HG03558 (cell line): ENCODE data around the gene ATP8A2.
A peak's percentile ranks its signal among the peaks of the same experiment; 100 is the strongest.

ENCODE experiments used
- ATAC-seq: cut with Tn5 transposase; IDR thresholded peaks from one replicate; pipeline ENCODE4 v1.9.1; 2021; ENCODE audit warnings: moderate number of reproducible peaks; ENCODE audit not compliant: unreplicated experiment; ENCODE audit errors: extremely low read depth

The ATP8A2 gene

GRCh38 chr13:25899952-25900351, 528.2 kb downstream of the ATP8A2 start:
- ATAC-seq: no peak

DNA sequence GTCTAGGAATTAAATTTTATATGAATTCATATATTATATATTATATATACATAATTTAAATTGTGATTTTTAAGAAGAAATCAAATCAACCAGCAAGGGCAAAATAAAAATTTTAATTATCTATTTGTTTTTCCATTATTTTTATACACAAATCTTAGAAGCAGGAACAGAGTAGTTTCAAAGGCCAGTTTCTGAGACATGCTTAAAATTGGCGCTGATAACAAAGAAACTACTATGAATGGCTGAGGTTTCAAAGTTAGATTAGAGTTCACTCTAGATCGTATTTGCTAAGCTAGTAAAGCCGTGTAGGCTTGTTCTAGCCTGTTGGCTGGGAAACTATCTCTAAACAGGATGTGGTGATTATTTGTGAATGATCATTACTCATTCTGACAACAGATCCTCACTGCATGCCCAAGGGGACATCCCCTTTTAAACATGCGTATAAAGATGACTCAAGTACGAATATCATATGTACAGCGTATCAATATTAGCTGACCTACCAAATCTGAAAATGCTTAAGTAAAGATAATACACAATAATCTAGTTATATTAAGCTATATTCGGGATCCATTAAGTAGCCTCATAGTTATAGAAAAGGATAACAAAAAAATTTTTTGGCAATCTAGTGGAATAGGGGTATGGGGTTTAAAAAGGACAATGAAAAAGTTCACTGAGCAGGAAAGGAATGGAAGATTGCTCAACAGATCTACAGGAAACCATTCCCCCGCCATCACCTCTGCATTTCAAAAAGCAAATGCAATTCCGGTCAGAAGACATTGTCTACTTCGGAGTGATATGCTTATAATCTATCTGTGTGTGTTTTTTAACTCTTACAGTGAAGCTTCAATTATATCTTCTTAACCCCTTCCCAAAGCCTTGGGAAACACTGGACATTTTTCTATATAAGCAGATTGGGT, 529.9 kb downstream of the ATP8A2 start:
- ATAC-seq: peak; percentile 92

DNA sequence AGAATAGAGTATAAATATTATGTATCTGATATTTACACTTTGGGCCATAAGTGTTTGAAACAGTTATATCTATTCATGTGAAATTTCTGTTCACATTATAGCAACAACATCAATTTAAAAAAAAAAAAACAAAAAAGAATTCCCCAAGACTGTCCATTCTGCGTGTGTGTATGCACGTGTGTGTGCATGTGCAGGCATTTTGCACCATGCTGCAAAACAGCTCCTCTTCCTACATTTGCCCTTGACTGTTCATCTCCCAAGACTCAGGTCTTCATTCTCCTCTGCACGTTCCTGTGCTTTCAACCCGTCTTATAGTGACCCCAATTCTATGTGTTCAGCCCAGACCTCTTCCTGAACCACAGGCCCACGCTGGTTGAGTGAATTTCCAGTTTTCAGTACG, 530.7 kb downstream of the ATP8A2 start:
- ATAC-seq: no peak

DNA sequence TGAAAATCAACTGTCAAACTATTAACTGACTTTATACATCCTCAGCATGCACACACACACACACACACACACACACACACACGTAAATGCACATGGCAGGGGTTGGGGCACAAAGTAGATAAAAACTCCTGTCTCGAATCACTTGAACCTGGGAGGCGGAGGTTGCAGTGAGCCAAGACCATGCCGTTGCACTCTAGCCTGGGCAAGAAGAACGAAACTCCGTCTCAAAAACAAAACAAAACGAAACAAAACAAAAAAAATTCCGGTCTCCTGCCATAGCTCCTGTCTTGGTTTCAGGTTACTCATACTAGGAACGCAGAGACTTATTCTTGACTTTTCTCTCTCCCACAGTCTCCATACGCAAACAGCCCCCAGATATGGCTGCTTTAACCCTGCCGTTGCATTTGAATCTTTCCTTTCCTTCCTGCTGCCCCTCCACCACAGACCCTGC, 531.1 kb downstream of the ATP8A2 start:
- no peak for ATAC-seq

DNA sequence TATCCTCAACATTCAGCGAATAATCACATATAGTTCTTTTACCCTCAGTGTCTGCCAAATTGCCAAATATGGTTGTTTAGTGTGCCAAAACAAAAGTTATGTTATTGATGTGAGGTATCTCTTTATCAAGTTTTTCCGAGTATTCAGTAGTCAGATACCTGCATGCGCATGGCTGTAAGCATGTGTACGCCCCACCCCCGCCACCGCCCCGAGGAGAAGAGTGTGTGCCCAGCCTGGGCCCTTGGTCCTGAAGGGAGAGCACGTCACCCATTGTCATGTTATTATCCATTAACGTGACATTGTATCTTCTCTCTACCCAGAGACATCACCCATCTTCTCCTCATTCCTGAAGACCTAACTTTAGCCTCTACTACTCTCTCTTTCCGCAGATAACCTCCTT, 533.1 kb downstream of the ATP8A2 start:
- no peak for ATAC-seq

DNA sequence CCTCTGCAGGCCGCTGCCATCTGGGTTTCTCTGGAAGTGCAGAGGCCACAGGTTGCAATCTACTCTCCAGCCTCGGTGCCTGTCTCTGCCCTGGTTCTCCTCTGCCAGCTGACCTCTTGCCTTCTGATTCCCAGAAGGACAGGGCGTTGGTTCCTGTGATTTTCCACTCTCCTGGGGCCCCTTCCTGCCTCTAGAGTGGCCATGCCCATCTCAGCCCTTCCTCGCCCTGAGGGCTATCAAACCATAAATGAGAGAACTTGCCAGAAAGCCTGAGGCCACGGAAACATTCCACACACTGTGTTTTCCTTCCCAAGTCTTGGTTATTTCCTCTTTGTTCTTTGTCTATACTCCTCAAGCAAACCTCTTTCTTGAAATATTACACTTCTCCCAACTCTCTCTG, 533.8 kb downstream of the ATP8A2 start:
- ATAC-seq: no peak

GRCh38 chr13:25906191-25906661, 534.5 kb downstream of the ATP8A2 start:
- ATAC-seq: no peak

DNA sequence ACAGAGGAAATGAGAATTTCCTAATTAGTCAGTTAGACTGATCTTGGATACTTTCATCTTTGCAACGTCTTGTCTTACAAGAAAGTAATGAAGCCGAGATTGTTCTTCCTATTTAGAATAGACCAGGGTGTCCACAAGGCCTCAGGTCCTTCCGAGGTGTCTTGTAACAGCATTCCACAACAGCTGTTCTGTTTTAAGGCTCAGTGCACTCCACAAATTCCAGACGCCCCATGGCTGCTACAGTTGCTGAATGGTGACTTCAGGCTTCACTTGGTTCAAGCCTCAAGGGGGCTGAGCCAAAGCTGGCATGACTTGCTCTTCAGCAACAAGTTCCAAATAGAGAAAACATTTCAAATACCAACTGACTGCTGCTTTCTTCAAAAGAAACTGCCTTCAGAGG, 536.6 kb downstream of the ATP8A2 start:
- ATAC-seq: no peak

GRCh38 chr13:25910243-25910642, 538.5 kb downstream of the ATP8A2 start:
- no peak for ATAC-seq

- ATAC-seq: no peak
These were observed 539.2 kb downstream of the ATP8A2 start for GRCh38 chr13:25910991-25911419.

DNA sequence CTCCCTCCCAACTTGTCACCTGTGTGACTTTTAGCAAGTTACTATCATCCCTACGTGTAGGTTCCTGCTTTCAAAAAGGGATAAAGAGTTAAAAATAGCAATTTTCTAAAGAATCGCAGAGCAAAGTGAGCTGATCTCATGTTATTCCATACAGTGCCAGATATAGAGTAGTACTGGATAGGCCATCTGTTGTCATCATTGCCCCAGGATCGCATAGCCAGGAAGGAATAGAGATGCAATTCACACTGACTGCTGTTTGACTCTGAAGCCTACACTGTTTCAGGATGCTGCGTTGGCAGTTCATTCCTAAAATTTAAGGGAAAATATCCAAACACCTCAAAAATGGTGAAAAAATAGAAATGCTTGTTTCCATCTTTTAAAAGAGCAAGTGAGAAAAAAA, 541.2 kb downstream of the ATP8A2 start:
- no peak for ATAC-seq

DNA sequence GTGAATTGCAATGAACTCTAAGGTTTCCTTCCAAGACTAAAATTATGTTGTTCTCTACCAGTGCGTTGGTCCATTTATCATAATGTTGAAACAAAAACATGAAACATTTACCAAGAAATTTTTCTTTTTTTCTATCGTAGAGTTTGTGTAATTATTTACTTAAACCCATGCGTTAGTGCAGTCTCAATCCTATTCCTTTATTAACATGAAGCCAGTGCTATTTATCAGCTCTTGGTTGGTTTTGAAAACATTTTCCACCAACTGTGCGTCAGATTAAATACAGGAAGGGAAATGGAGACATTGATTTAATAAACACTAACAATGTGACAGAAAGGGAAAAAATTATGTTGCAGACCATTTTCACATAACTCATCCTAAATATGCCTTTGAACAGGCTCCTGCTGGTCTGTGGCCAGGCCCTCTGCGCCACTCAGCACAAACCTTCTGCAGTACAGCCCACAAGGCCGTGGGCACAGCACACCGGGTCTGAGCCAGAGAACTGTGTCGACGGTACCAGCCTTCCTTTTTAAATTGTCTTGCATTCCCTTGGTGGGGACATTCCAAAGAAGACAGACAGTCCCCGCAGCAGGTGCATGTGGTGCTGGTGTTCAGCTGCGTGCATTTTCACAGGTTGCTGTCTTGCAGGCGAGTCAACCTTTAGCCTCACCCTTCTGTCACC, 544.2 kb downstream of the ATP8A2 start:
- no peak for ATAC-seq

GRCh38 chr13:25920277-25920676, 548.5 kb downstream of the ATP8A2 start:
- no peak for ATAC-seq

DNA sequence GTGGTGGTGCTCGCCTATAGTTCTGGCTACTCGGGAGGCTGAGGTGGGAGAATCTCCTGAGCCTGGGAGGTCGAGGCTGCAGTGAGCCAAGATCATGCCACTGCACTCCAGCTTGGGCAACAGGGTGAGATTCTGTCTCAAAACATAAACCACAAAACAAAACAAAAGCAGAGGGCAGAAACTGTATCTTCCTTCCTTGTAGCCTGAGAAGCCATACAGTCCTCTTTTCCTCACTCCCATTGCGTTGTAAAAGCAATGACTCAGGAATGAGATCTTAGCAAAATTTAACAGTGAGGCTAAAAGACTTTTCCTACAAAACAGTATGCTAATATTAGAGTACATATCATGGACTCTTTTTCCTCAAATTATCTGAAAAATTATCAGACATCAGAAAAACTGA, 549.2 kb downstream of the ATP8A2 start:
- ATAC-seq: no peak

- ATAC-seq: no peak
These were observed 550.6 kb downstream of the ATP8A2 start for GRCh38 chr13:25922376-25922775.

DNA sequence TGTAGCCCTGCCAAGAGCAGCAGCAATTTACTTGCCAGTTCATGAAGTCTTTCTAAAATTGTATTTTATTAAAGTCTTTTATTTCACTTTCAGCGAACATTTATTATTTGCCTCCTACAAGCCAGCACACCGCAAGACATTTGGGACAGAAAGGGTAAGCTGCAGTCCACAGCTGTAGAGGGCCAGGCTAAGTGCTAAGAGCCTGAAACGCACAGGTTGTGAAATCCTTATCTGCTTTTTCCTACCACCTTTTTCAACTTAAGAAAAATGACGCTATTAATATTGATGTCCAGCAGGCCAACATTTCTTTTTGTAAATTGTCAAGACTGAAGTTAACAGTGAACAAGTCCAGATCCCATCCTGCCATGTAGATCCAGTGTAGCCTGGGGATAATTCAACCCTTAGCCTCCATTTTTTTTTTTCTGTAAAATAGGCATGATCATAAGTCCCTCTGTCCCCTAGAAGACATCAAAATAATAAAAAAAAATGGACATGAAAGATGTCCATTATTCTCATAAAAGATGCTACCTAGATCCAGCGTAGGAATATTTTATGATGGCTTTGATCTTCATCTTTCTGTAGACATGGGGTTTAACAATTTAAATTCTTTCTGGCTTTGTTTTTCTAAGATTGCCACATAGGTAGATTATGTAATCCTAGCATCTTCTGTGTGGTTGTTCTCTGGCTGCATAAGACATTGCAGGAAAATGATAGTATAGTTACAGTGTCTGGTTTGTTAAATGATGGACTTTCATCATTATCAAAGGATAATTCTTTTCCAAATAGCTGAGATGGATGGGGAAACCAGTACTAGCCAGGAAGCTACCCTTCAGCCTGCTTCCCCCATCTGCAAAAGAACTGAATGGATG, 551.7 kb downstream of the ATP8A2 start:
- no peak for ATAC-seq

GRCh38 chr13:25927363-25927762, 555.6 kb downstream of the ATP8A2 start:
- ATAC-seq: no peak

DNA sequence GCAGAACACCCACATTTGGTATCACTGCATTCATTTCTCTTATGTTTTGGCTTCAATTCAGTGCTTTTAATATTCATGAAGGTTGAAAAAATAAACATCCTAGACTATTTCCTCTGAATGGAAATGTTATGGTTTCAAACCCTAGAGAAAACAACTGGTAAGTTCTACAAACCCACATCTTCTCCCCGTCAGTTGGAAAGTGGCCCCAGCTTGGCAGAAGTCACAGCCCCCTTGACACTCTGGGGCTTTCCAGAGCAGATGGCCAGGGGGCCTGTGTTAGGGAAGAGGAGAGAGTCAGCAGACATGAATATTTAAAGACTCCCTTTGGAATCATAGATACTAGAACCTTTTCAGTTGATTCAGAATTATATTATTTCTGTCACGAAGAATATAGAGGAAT, 556.2 kb downstream of the ATP8A2 start:
- no peak for ATAC-seq

DNA sequence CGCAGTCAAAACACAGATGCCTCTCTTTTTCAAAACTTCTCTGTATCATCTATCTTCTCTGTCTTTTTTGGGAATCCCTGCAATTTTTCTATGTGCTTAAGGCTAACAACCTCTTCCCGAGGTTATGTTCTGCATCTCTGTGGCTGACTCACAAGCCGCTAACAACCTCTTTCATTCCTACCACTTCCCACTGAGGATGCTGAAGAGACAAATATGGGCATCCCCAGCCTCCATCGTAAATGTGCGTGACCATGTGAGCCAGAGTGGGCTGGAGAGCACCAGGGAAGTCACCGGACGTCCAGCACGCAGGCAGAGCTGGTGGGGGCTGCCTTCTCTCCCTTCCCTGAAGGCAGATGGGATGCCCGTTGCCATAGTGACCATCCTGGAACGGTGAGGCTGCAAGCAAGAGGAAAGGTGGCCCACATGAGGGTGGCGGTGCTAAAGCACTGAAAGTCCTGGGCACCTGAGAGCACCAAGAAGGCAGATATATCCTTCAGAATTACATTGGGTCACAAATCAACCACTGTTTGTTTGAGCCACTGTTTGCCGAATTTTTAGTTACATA, 557.2 kb downstream of the ATP8A2 start:
- ATAC-seq: no peak

GRCh38 chr13:25929816-25930215, 558.0 kb downstream of the ATP8A2 start:
- ATAC-seq: no peak
